ENCODE data around the gene KCNJ16. TPM values are rescaled to one million over a fixed set of nuclear protein-coding genes. Genes with fewer than 3 reads are reported as not detected.

The KCNJ16 gene
- total and polyA plus RNA-seq, 9 of the 15 experiments (the other 6 are each of a cell fraction or from before 2014, with no cell fraction given) = 0.01 to 0.75 (median 0.07) TPM; not detected in 4

DNA sequence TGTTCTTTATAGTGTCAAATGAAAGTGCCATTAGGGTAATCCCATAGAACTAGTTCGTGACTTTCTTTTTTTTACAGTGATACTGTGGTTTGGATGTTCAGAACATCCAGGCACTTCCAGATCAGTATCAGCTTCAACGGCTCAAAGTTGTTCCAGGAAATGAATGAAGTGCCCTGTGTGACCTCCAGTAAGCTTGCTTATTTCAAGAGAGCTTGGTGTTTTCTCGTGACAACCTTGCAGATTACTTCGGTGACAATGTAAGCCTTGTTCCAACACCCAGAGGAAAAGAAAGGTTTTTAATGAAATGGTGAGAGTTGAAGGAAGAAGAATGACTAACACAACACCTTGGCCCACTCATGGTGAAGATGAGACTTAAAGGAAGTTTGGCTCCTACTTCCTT is 16.0 kb upstream of the KCNJ16 start:
- ATAC-seq (no peak), FAIRE-seq (peak; percentile 19), DNase-seq (ENCODE audit: extremely low read depth in 1 of 4, low spot score in 3 of 4) (peak in 2 of 4 experiments; percentile 9 to 52)
- Histone ChIP-seq H3K36me3 (ENCODE audit: control insufficient read depth, insufficient read depth, low read length) (peaks cover 6% of the 10 kb centered on the region; the same call in 1 of the 3 replicates), H2AFZ (ENCODE audit: low read depth, low read length) (no peak overlapping the region), H3K9me3 (replicated peaks; ENCODE audit: control insufficient read depth, insufficient read depth, low read depth, low read length) (no peaks in the 10 kb centered on the region), H3K9ac (ENCODE audit: insufficient read depth in 1 of 2, low read depth in 2 of 2, low read length in 2 of 2) (no peak overlapping the region), H3K27ac (ENCODE audit: extremely low read depth, low read depth, low read length) (peak overlapping the region; percentile 50; the same call in 2 of the 3 replicates), H3K79me2 (ENCODE audit: control insufficient read depth, insufficient read depth, low read length) (0 out of 3 replicates have a peak, but pooled peaks cover 5% of the 10 kb centered on the region), H3K27me3 (ENCODE audit: control insufficient read depth in 2 of 2, insufficient read depth in 2 of 2, low read length in 2 of 2) (no peaks in the 10 kb centered on the region), H3K4me3 (no peak overlapping the region), H4K20me1 (replicated peaks; ENCODE audit: control insufficient read depth, insufficient read depth, low read length) (no peaks in the 10 kb centered on the region), H3K9me1 (ENCODE audit: control insufficient read depth, insufficient read depth, low read length) (no peaks in the 10 kb centered on the region), H3K4me1 (replicated peaks in 1 of 2; ENCODE audit: control insufficient read depth in 2 of 2, insufficient read depth in 2 of 2, low read length in 2 of 2) (no peaks in the 10 kb centered on the region; a peak in 2 of 5 replicates), H3K4me2 (ENCODE audit: insufficient read depth, low read length) (no peak overlapping the region)
- intact Hi-C loops (cut with micrococcal nuclease) = no loop called here
- no TSS peak for BruUV-seq (replicated peaks)
- ChIA-PET POLR2A (interaction anchor here (0.6 kb wide), 1 partner anchor 108 kb away, joined by 3 read pairs; no protein-coding TSS in a partner anchor), CTCF (ENCODE audit: low intra/inter-chr PET ratio) (no interaction called here)
- WGBS (ENCODE audit: insufficient coverage, low coverage, missing lambda C conversion rate) = 4% methylated on average over 4 of the region's 4 CpGs
- in situ Hi-C loops (cut with MboI) = no loop called here
- TF ChIP-seq POLR2B (IDR thresholded peaks at IDR 0.05; ENCODE audit: low read depth, partially characterized antibody) = no peak
- 0 out of 2 replicates have a peak, but pooled peaks have one; percentile 24 for TF ChIP-seq FOXM1 (IDR thresholded peaks at IDR 0.05; ENCODE audit: low read depth)
- TF ChIP-seq FOXM1 (CRISPR knock-in tag; IDR thresholded peaks at IDR 0.05; ENCODE audit: low read depth) = no peak
- TF ChIP-seq CEBPB (tag; IDR thresholded peaks at IDR 0.05) = peak; percentile 24; the same call in 1 of the 2 replicates
- TF ChIP-seq, protein P1, sequence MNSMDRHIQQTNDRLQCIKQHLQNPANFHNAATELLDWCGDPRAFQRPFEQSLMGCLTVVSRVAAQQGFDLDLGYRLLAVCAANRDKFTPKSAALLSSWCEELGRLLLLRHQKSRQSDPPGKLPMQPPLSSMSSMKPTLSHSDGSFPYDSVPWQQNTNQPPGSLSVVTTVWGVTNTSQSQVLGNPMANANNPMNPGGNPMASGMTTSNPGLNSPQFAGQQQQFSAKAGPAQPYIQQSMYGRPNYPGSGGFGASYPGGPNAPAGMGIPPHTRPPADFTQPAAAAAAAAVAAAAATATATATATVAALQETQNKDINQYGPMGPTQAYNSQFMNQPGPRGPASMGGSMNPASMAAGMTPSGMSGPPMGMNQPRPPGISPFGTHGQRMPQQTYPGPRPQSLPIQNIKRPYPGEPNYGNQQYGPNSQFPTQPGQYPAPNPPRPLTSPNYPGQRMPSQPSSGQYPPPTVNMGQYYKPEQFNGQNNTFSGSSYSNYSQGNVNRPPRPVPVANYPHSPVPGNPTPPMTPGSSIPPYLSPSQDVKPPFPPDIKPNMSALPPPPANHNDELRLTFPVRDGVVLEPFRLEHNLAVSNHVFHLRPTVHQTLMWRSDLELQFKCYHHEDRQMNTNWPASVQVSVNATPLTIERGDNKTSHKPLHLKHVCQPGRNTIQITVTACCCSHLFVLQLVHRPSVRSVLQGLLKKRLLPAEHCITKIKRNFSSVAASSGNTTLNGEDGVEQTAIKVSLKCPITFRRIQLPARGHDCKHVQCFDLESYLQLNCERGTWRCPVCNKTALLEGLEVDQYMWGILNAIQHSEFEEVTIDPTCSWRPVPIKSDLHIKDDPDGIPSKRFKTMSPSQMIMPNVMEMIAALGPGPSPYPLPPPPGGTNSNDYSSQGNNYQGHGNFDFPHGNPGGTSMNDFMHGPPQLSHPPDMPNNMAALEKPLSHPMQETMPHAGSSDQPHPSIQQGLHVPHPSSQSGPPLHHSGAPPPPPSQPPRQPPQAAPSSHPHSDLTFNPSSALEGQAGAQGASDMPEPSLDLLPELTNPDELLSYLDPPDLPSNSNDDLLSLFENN (IDR thresholded peaks at IDR 0.05; ENCODE audit: low read depth in 2 of 2, low read length in 2 of 2) = no peak
- TF ChIP-seq, protein P2, sequence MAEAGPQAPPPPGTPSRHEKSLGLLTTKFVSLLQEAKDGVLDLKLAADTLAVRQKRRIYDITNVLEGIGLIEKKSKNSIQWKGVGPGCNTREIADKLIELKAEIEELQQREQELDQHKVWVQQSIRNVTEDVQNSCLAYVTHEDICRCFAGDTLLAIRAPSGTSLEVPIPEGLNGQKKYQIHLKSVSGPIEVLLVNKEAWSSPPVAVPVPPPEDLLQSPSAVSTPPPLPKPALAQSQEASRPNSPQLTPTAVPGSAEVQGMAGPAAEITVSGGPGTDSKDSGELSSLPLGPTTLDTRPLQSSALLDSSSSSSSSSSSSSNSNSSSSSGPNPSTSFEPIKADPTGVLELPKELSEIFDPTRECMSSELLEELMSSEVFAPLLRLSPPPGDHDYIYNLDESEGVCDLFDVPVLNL (CRISPR knock-in tag; IDR thresholded peaks at IDR 0.05; ENCODE audit: low read depth) = no peak
- TF ChIP-seq, protein P3, sequence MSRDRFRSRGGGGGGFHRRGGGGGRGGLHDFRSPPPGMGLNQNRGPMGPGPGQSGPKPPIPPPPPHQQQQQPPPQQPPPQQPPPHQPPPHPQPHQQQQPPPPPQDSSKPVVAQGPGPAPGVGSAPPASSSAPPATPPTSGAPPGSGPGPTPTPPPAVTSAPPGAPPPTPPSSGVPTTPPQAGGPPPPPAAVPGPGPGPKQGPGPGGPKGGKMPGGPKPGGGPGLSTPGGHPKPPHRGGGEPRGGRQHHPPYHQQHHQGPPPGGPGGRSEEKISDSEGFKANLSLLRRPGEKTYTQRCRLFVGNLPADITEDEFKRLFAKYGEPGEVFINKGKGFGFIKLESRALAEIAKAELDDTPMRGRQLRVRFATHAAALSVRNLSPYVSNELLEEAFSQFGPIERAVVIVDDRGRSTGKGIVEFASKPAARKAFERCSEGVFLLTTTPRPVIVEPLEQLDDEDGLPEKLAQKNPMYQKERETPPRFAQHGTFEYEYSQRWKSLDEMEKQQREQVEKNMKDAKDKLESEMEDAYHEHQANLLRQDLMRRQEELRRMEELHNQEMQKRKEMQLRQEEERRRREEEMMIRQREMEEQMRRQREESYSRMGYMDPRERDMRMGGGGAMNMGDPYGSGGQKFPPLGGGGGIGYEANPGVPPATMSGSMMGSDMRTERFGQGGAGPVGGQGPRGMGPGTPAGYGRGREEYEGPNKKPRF (IDR thresholded peaks at IDR 0.05; ENCODE audit: low read depth, low read length) = no peak
- TF ChIP-seq, protein P4, sequence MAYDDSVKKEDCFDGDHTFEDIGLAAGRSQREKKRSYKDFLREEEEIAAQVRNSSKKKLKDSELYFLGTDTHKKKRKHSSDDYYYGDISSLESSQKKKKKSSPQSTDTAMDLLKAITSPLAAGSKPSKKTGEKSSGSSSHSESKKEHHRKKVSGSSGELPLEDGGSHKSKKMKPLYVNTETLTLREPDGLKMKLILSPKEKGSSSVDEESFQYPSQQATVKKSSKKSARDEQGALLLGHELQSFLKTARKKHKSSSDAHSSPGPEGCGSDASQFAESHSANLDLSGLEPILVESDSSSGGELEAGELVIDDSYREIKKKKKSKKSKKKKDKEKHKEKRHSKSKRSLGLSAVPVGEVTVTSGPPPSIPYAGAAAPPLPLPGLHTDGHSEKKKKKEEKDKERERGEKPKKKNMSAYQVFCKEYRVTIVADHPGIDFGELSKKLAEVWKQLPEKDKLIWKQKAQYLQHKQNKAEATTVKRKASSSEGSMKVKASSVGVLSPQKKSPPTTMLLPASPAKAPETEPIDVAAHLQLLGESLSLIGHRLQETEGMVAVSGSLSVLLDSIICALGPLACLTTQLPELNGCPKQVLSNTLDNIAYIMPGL (CRISPR knock-in tag; IDR thresholded peaks at IDR 0.05) = no peak
- no peak for TF ChIP-seq ILF3 (IDR thresholded peaks at IDR 0.05; ENCODE audit: borderline replicate concordance)
- TF ChIP-seq EP300 (IDR thresholded peaks at IDR 0.05; ENCODE audit: low read length) = peak; percentile 31; the same call in 1 of the 2 replicates
- TF ChIP-seq POLR2AphosphoS2 (IDR thresholded peaks at IDR 0.05; ENCODE audit: low read length) = no peak
- 0 out of 2 replicates have a peak, but pooled peaks have one; percentile 17 for TF ChIP-seq ETV1 (tag; conservative IDR thresholded peaks at IDR 0.05; ENCODE audit: low read depth)
- TF ChIP-seq SREBF1 (IDR thresholded peaks at IDR 0.05; ENCODE audit: borderline replicate concordance, low read depth, low read length) = no peak
- 0 out of 2 replicates have a peak, but pooled peaks have one; percentile 21 for TF ChIP-seq CXXC5 (CRISPR knock-in tag; IDR thresholded peaks at IDR 0.05)
